GF-D8 (cell line): ENCODE results near the gene HNRNPF.

ENCODE experiments used
- DNase-seq: peaks from one replicate; lab custom pipeline; 2025; lab: John Stamatoyannopoulos, UW

HNRNPF gene

DNA sequence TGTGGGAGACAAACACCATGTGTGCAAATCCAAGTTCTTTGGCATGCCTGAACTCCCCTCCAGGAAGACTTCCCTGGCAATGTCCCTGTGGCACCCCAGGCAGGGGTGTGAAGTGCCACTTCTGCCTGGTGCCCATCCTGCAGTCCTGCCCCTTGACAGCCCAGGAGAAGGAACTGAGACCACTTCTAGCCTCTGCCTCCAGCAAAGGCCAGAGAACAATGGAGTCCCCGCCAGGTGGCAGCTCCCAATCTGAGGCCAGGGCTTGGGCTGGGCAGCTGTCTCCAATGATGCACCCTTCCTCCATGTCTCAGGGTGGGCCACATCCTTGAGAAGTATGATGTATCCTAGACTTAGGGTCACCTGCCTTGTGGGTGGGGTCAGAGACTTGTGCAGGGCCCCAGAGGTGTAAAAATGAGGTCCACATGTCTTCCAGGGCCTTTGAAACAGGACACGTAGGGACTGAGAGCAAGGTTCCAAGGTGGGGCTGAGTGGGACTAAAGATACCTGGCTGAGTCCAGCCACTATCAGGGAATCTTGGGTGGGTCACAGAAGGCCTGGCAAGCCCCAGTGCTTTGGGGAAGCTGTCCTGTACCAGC lies 32.1 kb downstream of the HNRNPF start:
- no peak for DNase-seq

DNA sequence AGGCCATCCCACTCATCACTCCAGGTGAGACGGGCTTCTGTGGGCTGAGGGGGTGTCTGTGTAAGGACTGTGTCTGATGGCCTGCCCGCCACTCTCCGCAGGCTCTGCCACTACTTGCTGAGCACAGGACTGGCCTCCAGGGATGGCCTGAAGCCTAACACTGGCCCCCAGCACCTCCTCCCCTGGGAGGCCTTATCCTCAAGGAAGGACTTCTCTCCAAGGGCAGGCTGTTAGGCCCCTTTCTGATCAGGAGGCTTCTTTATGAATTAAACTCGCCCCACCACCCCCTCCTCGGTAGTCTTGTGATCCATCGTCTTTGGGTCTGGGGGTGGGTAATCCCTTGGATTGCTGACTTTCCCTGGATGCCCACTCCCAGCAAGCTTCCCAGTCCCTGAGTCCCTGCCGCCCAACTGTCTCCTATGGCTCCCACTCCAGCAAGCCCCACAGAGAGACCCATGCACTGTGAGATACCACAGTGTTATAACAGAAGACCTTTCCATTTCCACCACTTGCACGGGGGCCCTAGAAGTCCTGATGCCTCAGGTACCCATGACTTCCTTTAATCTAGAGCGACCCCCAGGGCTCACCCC lies 32.8 kb downstream of the HNRNPF start:
- no peak for DNase-seq

DNA sequence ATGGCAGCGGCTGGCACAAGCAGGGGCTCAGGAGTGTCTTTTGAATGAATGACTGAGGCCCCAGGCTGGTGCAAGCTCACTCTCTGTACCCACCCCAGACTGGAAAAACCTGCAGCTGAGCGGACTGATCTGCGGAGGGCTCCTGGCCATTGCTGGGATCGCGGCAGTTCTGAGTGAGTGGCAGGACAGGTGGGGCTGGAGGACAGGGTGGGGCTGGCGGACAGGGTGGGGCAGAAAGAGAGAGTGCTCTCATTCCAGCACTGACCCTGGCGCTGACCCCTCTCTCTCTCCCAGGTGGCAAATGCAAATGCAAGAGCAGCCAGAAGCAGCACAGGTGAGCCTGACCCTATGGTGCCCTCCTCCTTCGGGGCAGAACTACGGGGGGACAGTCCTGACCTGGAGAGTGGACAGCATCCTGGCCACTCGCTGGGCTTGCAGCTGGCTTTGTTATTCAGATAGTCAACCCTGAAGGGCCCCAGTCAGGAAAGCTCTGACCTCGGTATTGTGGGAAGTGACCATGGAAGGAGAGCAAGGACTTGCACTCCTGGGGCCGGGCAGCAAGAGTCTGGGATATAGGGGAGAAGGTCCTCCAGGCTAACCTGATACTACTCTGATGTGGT lies 33.5 kb downstream of the HNRNPF start:
- DNase-seq, result no peak

DNA sequence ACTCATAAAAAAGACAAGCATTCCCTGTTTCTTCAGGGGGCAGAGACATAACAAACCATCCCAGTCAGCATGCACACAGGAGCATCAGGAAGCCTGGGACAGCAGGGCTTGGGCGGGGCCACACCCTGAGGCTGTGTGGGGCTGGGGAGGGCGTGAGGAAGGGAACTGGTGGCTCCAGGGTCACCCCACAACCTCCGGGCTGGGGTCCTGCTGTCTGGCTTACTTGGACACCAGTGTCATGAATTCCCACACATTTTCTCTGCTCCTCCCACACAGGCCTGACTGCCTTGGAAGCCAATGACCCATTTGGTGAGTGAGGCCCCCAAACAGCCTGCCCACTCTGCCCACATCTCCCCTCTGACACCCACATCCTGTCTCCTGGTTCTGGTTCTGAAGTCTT lies 34.8 kb downstream of the HNRNPF start:
- DNase-seq, result no peak

DNA sequence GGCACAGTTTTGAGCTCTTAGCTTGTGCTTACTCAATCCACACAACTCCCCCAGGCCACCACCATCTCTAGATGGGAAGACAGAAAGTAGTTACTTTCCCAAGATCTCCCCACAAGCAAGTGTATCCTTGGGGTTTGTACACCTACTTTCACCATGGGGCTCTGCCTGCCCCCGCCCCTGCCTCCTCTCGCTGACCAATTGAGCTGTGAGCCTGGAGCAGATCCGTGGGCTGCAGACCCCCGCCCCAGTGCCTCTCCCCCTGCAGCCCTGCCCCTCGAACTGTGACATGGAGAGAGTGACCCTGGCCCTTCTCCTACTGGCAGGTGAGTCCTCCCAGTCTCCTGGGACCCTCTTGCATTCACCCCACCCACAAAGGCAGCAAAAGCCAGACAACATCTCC lies 35.5 kb downstream of the HNRNPF start:
- DNase-seq, result no peak

DNA sequence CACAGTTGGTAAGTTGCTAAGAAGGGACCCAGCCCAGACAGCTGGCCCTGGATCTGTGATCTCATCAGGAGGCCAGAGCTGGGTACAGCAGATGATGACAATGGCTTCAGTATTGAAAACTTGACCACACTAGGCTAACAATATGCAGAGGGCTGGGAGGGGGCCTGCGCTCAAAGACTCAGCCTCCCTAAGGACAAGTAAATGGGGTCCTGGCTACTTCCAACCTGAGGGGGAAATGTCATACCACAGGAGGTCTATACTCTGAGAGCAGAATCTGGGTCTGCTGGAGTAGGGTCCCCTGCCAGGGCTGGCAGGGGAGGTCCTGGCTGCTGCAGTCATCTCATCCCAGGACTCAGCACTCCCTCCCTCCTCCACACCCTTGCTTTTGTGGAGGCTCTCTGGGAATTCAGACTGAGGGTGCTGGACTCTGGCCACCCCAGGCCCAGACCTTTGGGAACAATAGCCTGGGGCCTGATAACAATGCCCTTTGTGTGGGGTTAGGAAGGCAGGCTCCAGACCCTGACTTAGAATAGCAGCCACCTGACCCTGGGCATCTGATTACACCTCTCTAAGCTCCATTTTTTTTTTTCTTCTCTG lies 36.1 kb downstream of the HNRNPF start:
- DNase-seq, result no peak

DNA sequence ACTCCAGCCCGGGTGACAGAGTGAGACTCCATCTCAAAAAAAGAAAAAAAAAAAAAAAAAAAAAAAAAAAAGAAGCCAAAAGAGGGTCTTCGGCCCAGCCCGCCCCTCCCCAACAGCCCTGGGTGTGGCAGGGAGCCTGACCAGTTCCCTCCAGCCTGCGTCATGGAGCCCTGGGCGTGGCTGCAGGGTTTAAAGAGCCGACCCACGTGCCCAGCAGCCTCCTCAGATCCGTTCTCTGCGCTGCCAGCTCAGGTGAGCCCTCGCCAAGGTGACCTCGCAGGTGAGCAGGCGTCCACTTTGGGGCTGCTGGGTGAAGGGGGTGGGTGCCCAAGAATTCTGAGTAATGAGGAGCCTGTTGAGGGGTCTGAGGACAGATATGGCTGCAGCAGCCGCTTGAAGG lies 37.6 kb downstream of the HNRNPF start, which contains the start of gene FXYD4:
Gene FXYD4 (plus strand): TSS at position 219 of the 400 bp plus-strand sequence. CDS start 2,111 bp downstream, outside the sequence.
- no peak for DNase-seq

DNA sequence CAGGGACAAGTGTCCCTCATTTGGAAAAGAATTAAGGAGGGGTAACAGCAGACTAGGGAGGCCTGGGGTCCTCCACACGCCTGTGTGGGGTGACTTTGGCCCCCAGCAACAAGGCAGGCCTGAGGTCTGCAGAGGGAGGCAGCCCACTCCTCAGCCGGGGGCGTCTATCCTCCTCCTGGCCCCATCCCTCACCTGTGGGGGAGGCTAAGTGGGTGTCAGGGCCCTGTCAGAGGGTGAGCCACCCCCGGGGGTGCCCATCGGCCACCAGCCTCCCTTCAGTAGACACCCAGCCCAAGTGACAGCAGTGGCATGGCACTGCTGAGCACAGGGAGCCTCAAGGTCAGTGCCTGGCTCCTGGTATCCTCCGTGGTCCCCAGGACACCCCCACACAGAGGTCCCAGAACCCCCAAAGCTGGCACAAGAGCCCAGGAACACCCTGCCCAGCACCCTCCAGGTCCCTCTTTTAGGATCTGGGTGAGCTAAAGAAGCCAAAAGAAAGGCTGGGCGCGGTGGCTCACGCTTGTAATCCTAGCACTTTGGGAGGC lies 38.2 kb downstream of the HNRNPF start:
- DNase-seq, result no peak

DNA sequence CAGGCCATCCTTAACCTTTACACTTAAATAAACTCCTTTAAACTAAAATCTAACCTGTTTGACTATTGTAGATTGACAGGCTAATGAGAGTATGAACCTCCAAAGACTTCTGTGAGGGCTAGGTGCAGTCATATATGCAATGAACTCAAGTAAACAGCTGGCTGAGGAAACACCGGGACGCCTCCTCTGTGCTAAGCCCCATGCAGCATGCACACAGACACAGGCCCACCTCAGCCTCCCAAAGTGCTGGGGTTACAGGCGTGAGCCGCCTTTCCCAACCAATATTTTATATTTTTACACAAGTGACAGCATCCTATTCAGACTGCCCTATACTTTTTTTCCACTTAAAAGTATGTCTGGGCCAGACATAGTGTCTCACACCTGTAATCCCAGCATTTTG lies 39.1 kb downstream of the HNRNPF start:
- no peak for DNase-seq

DNA sequence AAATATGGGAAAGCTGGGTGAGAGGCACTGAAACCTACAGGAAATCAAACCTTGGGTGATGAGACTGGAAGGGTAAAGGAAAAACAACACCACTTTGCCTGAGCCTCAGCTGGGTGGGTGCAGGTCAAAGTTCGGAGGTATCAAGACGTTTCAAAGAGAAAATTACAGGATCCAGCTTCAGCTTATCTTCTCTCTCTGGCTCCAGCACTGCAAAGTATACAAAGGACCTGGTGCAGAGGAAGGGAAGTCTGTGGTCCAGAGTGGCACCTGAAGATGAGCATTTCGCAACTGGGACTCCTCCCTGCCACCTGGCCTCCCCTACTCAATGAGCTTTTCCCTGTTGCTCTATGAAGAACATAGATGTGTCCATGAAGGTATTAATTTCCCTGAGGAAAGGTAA lies 44.0 kb downstream of the HNRNPF start:
- no peak for DNase-seq

DNA sequence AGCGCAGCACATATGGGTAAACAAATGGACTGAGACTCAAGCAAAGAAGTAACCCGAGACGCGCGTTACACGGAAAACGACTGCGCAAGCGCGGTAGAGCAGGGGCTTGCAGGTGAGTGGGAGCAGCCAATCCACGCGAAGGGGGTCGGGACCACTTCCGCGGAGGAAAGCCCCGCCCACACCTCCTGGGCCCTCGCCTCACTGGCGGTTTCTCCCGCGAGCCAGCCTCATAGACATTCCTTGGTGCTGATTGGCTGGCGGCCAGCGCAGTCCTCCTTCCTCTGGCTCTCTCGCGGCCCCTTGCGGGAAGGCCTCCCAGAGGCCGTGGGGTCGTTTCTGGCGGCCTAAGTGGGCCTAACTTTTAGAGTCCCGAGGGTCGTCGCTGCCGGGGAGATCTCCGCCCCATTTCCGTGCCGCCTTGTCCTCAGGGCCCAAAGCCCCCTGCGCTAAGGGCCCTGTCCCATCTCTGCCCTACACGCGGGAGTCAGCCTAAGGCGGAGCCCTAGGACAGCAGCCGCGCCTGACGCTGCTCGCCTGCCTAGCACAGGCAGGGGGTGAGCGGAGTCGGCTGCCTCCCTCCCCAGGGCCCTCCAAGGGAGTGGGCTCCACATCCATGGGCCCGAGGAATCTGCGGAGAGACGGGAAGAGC lies 46.7 kb downstream of the HNRNPF start:
- DNase-seq, result no peak

DNA sequence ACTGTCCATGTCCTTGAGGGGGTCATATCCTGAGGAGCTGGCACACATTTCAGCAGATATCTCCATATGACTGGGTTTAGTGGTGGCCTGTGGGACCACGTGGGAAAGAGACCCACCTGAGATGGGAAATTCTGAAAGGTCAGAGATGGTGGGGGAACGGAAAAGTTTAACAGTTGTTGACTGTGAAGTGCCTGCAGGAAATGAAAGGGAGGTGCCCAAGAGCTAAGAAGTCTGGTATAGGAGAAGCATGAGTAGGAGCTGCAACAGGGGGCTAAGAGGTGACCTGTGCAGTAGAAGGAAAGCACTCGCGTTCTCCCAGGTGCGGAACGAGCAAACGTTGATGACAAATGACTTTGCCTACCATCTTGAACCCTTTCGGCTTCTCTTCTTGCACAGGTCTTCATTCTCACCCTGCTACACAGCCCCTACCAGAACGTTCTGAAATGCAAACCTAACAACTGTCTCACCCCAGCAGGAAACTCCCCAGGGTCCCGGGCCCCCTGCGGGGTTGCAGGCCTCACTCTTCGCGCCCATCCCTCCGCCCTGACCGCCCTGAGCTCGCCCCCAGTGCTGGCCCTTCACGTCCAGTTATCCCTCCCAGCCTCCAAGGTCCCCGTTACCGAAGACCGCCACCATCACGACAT lies 47.3 kb downstream of the HNRNPF start:
- DNase-seq, result no peak

DNA sequence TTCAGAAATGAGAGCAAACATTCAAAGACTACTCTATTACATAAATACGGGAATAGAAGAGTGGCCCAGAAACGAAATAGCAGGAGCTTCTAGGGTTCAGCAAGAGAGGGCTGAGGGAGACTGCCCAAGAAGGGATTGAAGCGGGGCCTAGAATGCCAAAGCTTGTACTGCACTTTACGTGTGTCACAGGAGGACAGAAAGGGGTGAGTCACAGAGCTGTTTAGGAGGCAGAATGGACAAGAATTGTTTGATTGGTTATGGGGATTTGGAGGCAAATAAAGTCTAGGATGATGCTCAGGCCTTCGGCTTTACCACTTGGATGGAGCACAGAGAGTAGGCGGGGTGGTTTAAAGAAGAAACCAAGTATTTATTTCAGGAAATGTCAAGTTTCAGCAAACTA lies 48.9 kb downstream of the HNRNPF start:
- DNase-seq, result no peak

DNA sequence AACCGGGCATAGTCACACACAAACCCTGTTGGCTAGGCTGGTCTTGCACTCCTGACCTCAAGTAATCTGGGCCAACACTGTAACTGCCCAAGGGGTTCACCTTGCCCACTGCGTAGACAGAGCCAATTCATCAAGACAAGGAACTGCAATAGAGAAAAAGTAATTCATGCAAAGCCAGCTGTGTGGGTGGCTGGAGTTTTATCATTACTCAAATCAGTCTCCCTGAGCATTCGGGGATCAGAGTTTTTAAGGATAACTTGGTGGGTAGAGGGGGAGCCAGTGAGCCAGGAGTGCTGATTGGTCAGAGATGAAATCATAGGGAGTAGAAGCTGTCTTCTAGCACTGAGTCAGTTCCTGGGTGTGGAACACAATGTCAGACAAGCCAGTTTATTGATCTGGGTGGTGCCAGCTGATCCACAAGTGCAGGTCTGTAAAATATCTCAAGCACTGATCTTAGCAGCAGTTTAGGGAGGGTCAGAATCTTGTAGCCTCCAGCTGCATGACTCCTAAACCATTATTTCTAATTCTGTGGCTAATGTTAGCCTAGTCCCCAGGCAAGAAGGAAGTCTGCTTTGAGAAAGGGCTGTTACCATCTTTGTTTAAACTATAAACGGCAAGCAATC lies 53.1 kb downstream of the HNRNPF start:
- DNase-seq, result no peak

DNA sequence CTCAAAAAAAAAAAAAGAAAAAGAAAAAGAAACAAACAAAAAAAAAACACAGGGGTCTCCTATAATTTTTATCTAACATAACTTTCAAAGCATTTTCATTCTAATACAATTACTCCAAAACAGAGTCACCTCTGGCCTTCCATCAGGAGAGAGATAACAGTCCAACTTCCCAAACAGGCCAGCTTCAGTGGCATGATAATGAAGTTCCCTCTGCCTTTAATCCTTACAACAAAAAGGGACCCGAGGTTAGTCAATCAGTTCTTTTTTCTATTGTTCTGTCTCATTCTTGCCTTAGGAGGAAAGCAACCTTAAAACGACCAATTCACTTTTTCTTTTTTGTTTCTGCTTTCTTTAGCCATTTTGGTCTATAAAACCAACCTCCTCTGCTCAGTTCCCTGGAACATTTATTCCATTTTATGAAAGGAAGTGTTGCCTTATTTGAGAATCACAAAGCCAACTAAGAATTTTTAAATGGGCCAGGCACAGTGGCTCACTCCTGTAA lies 54.1 kb downstream of the HNRNPF start:
- no peak for DNase-seq

DNA sequence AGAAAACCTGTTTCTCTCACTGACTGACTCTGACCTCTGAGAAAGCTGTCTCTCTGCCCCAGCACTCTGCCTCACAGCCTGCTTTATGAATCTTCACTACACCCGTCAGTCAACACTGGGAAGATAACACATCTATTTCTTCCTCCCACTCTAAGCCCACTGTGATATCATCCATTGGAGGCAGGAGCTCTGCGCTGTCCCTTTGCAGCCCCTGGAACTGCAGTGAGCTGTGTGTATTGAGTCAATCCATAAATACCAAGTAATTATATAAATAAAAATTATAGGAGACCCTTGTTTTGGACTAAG lies 54.7 kb downstream of the HNRNPF start:
- no peak for DNase-seq

DNA sequence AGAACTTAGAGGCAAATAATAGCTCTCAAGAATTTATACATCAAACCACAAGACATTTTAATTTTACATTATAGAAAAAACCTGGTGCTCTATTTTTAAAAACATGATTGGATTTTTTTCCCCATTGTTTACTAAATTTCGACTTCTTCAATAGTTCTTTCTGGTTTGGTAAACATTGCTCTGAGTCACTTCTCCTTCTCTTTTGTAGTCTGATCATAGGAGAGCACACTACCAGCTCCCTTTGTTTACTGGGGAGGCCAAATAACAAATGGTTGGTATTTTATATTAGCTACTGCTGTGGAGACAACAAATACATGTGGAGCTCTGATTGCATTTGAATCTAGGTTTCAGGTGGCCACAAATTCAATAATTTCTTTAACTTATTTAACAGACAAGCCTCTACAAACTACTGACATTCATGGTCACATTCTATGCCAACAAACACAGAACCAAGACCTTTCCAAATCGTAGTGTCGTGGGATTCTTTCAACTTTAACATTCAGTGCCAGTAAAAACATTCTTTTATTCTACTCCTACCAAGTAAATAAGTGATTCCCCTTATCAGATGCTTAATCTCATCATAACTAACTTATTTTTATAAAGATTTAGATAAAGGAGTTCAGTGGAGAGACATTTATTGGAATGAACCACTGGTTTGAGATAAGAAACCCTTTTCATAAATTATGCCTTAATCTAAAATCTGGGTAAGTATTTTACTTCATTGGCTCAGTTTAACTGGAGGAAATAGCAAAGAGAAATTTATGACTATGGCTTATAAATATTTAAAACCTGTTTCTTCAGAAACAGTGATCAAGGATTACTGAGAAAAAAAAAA lies 55.3 kb downstream of the HNRNPF start:
- no peak for DNase-seq

DNA sequence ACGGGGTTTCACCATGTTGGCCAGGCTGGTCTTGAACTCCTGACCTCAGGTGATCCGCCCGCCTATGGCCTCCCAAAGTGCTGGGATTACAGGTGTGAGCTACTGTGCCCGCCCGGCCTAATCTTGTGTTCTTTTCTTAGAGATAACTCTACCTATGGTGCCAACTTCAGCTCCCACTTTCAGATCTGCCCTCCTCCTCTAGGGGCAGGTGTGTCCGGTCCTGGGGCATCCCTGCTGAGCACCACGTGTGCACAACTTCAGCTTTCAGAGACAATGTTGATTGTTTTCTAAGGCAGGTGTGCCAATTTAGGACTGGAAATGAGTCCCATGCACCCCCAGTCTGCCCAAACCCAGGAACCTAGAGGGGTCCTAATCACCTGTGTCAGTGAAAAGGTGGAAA lies 56.0 kb downstream of the HNRNPF start:
- DNase-seq, result no peak

DNA sequence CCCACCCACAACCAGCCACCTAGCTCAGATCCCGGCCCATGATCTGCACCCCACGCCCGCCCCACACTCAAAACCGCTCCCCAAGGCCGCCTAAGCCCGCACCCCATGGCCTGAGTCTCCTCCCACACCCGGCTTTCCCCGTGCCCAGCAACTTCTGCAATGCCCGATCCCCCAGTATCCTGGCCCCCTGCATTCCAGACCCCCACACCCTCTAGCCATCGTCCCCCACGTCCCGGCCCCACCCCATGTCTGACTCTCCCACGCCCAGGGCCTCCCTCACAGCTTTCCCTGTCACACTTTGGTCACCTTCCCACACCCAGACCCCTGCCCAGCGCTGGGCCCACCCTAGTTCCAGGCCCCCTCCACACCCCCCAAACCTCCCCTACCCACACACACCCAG lies 57.7 kb downstream of the HNRNPF start:
- no peak for DNase-seq

DNA sequence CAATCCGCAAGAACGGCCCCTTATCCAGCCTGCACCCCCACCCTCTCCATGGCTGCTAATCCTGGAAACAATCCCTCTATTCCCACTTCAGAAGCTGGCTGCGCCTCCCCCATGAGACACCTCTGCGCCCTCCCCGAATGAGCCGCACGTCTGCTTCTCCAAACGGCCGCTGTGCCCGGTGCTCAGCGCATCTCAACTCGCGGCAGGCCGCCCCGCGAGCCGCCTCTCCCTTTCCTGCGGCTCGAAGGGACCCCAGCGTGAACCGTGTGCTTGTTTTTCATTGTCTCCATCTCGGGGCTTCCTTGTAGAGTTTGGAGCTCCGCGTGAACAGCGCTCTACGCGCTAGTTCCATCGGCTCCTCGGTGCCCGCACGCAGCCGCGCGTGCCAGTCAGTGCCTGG lies 58.3 kb downstream of the HNRNPF start:
- no peak for DNase-seq

DNA sequence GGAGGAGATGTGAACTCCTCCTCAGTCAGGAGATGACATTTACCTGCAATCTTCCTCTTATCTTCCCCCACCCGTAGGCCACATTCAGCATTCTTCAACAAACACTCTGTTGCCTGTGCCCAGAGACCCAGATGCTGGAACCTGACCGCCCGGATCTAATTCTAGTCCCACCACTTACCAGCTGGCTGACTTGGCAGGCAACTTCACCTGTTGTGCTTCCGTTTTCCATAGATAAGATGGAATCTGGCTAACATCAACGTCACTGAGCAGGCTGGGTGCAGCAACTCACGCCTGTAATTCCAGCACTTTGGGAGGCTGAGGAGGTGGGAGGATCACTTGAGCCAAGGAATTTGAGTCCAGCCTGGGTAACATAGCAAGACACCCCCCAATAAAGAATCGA lies 58.8 kb downstream of the HNRNPF start:
- no peak for DNase-seq
